A549 (cell line): ENCODE results near the gene OIP5. TPM values are rescaled to one million over a fixed set of nuclear protein-coding genes. Genes with fewer than 3 reads are reported as not detected.
"Not testable (repeated sequence)": the region's sequence is repeated elsewhere in the genome, so short reads cannot be mapped to it uniquely, and the experiment has no call there.

Experiments used
- ATAC-seq, 2 experiments: fragments of 200-7000 bp in 1 of 2; fragments of >200 bp in 1 of 2; cut with Nextera tagmentation in 1 of 2; cut with Tn5 transposase in 1 of 2; 3 replicates each; pipeline versions ENCODE4 v1.8.0 to v1.9.1; 2018 to 2020; ENCODE audit warnings: mild to moderate bottlenecking in 1 of 2, moderate library complexity in 1 of 2
- CTCF ChIA-PET: fragments of 300-600 bp; sonication (Branson Sonifier 250); formaldehyde crosslinking; extraction: SDS; loops from one replicate; lab custom pipeline; 2021; ENCODE audit warnings: antibody characterized with exemption, inconsistent platforms; lab: Yijun Ruan, JAX
- POLR2A ChIA-PET: fragments of 350-600 bp; formaldehyde crosslinking; extraction: SDS; loops from one replicate; lab custom pipeline; 2021; ENCODE audit warnings: antibody characterized with exemption, inconsistent platforms; lab: Yijun Ruan, JAX
- DNase-seq, 2 experiments: peaks; one replicate each; pipeline versions ENCODE4 v3.0.0 to v3.0.0-alpha.2; 2011 to 2016; ENCODE audit warnings: low read depth in 1 of 2, low spot score in 1 of 2
- FAIRE-seq: peaks from 2 replicates; lab custom pipeline; 2011; peaks lifted over from hg19 to GRCh38; lab: Jason Lieb, UNC
- H3K27ac ChIP-seq, 2 experiments: fragments of >200 bp; sonication (Bioruptor Twin); formaldehyde crosslinking; 3 replicates each; pipeline ENCODE4 v1.5.1; 2016 to 2017
- H3K4me1 ChIP-seq: fragments of >200 bp; sonication (Bioruptor Twin); formaldehyde crosslinking; 3 replicates; pipeline ENCODE4 v1.6.1; 2016
- H3K4me2 ChIP-seq: fragments of >200 bp; sonication (Bioruptor Twin); formaldehyde crosslinking; 3 replicates; pipeline ENCODE4 v1.6.1; 2016
- H3K4me3 ChIP-seq: fragments of >200 bp; sonication (Bioruptor Twin); formaldehyde crosslinking; 3 replicates; pipeline ENCODE4 v1.5.1; 2016
- H3K9me3 ChIP-seq: fragments of >200 bp; sonication (Bioruptor Twin); formaldehyde crosslinking; 3 replicates; pipeline ENCODE4 v1.6.1; 2016
- CBX2 ChIP-seq: fragments of 200-600 bp; sonication (generic); IDR thresholded peaks from 2 replicates; pipeline ENCODE4 v1.6.1; 2016; ENCODE audit warnings: low read depth, mild to moderate bottlenecking, borderline replicate concordance
- CBX8 ChIP-seq: fragments of 200-600 bp; sonication (generic); IDR thresholded peaks from 2 replicates; pipeline ENCODE4 v1.6.1; 2016
- ELK1 ChIP-seq: fragments of 150-350 bp; IDR thresholded peaks from 2 replicates; pipeline ENCODE4 v1.6.1; 2014; ENCODE audit warnings: low read depth, mild to moderate bottlenecking, low read length
- ESRRA ChIP-seq: fragments of 150-350 bp; IDR thresholded peaks from 2 replicates; pipeline ENCODE4 v1.6.1; 2014; ENCODE audit warnings: mild to moderate bottlenecking, low read length, borderline replicate concordance
- FOSB ChIP-seq: fragments of 250-450 bp; sonication (Bioruptor Pico); IDR thresholded peaks from 2 replicates; pipeline ENCODE4 v1.5.0; 2020; ENCODE audit warnings: mild to moderate bottlenecking, moderate library complexity
- FOXS1 ChIP-seq: fragments of 250-450 bp; sonication (Bioruptor Pico); IDR thresholded peaks from 2 replicates; pipeline ENCODE4 v1.5.0; 2020; ENCODE audit warnings: mild to moderate bottlenecking, moderate library complexity
- GATA3 ChIP-seq: IDR thresholded peaks from 2 replicates; pipeline ENCODE4 v1.6.1; 2012; ENCODE audit warnings: borderline replicate concordance
- JUN ChIP-seq, 2 experiments: fragments of >200 bp; sonication (Bioruptor Twin); formaldehyde crosslinking; IDR thresholded peaks; 2 replicates in 1 of 2; 3 replicates in 1 of 2; pipeline ENCODE4 v1.6.1; 2016 to 2017
- KDM5A ChIP-seq: fragments of 200-600 bp; sonication (generic); IDR thresholded peaks from 2 replicates; pipeline ENCODE4 v1.6.1; 2016; ENCODE audit warnings: antibody characterized with exemption, mild to moderate bottlenecking
- MAFK ChIP-seq: fragments of 450-650 bp; IDR thresholded peaks from 2 replicates; pipeline ENCODE4 v1.6.1; 2014; ENCODE audit not compliant: partially characterized antibody
- MAZ ChIP-seq: fragments of 150-350 bp; IDR thresholded peaks from 2 replicates; pipeline ENCODE4 v1.6.1; 2014; ENCODE audit warnings: antibody characterized with exemption, low read depth, low read length, borderline replicate concordance
- NFE2L2 ChIP-seq: fragments of 150-350 bp; conservative IDR thresholded peaks from 2 replicates; pipeline ENCODE4 v1.6.1; 2014; ENCODE audit warnings: low read length
- PBX3 ChIP-seq: IDR thresholded peaks from 2 replicates; pipeline ENCODE4 v1.6.1; 2012
- PHF8 ChIP-seq: fragments of 200-600 bp; sonication (generic); IDR thresholded peaks from 2 replicates; pipeline ENCODE4 v1.6.1; 2016; ENCODE audit warnings: low read depth, mild to moderate bottlenecking, antibody characterized with exemption, moderate library complexity, borderline replicate concordance
- SREBF2 ChIP-seq: fragments of 450-650 bp; IDR thresholded peaks from 2 replicates; pipeline ENCODE4 v1.6.1; 2014; ENCODE audit warnings: mild to moderate bottlenecking, moderate library complexity
- ZC3H11A ChIP-seq: fragments of 450-650 bp; IDR thresholded peaks from 2 replicates; pipeline ENCODE4 v1.6.1; 2014; ENCODE audit warnings: antibody characterized with exemption, mild to moderate bottlenecking
- WGBS: methylation state at CpG from one replicate; pipeline ENCODE4 v1.1.6; 2017; ENCODE audit errors: missing lambda C conversion rate; 5-methylcytosine and 5-hydroxymethylcytosine counted together
- polyA plus RNA-seq, 4 experiments: library from polyadenylated mRNA; depleted of rRNA in 3 of 4; stranded (reverse); fragments of >200 nt; fragmentation: RNase III in 1 of 4; extraction: RNeasy Plus Mini Kit Qiagen cat#74134 plus additional on column Dnase treatment in 1 of 4; gene quantifications; 2 replicates in 3 of 4; 3 replicates in 1 of 4; pipeline ENCODE4 v1.2.3, GENCODE V29; 2011 to 2017
- TF ChIP-seq, protein P1 (sequence below): fragments of >200 bp; sonication (Bioruptor Twin); formaldehyde crosslinking; IDR thresholded peaks from 3 replicates; pipeline ENCODE4 v1.5.1; 2016
- TF ChIP-seq, protein P2 (sequence below): fragments of >200 bp; sonication (Bioruptor Twin); formaldehyde crosslinking; IDR thresholded peaks from 3 replicates; pipeline ENCODE4 v1.6.1; 2016

OIP5 gene
- polyA plus RNA-seq, 2 of the 4 experiments (the other 2 are of a cell fraction) = 21.7 to 31.4 TPM

GRCh38 chr15:41304149-41304770, 28.1 kb downstream of the OIP5 start (continued):
- TF ChIP-seq PBX3 (no peak), NFE2L2 (no peak), CBX2 (no peak), ELK1 (no peak)
- TF ChIP-seq, protein P1, sequence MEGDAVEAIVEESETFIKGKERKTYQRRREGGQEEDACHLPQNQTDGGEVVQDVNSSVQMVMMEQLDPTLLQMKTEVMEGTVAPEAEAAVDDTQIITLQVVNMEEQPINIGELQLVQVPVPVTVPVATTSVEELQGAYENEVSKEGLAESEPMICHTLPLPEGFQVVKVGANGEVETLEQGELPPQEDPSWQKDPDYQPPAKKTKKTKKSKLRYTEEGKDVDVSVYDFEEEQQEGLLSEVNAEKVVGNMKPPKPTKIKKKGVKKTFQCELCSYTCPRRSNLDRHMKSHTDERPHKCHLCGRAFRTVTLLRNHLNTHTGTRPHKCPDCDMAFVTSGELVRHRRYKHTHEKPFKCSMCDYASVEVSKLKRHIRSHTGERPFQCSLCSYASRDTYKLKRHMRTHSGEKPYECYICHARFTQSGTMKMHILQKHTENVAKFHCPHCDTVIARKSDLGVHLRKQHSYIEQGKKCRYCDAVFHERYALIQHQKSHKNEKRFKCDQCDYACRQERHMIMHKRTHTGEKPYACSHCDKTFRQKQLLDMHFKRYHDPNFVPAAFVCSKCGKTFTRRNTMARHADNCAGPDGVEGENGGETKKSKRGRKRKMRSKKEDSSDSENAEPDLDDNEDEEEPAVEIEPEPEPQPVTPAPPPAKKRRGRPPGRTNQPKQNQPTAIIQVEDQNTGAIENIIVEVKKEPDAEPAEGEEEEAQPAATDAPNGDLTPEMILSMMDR = no peak

GRCh38 chr15:41301587-41301986, 30.8 kb downstream of the OIP5 start:
- Histone ChIP-seq H3K4me2 (no peak overlapping the region), H3K9me3 (no peaks in the 10 kb centered on the region), H3K4me1 (no peaks in the 10 kb centered on the region; the same call in 2 of the 3 replicates)
- 100% methylated on average over 1 of the region's 1 CpG for WGBS
- POLR2A ChIA-PET = no interaction called here
- TF ChIP-seq KDM5A (no peak), MAFK (no peak), JUN (IDR thresholded peaks at IDR 0.05) (no peak), FOSB (CRISPR knock-in tag) (no peak), SREBF2 (no peak), ZC3H11A (no peak), CBX8 (no peak), ESRRA (no peak), FOXS1 (CRISPR knock-in tag) (no peak)
- TF ChIP-seq, protein P2, sequence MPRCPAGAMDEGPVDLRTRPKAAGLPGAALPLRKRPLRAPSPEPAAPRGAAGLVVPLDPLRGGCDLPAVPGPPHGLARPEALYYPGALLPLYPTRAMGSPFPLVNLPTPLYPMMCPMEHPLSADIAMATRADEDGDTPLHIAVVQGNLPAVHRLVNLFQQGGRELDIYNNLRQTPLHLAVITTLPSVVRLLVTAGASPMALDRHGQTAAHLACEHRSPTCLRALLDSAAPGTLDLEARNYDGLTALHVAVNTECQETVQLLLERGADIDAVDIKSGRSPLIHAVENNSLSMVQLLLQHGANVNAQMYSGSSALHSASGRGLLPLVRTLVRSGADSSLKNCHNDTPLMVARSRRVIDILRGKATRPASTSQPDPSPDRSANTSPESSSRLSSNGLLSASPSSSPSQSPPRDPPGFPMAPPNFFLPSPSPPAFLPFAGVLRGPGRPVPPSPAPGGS = no peak
- TF ChIP-seq, all 56 proteins: peak for 0
- FAIRE-seq (no peak), DNase-seq (no peak), ATAC-seq (no peak)
- H3K4me3 ChIP-seq = no peak overlapping the region
- CTCF ChIA-PET = no interaction called here
- H3K27ac ChIP-seq = no peak overlapping the region

DNA sequence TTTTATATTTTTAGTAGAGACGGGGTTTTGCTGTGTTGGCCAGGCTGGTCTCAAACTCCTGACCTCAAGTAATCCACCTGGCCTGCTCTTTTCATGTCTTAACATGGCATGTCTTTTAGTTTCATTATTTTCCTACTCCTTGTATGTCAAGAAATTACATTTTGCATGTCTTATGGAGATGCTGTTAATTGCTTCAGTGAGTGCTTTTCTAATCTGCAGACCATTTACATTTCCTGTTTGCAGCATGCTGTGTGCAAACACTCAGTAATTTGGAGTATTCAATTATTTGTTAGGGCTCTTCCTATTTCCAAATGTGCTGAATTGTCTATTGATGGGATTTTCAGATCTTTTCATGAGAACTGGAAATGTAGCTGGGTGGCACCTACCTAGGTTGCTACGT, 31.3 kb downstream of the OIP5 start:
- DNase-seq, H3K9me3 ChIP-seq, CTCF ChIA-PET, H3K27ac ChIP-seq, ATAC-seq, FAIRE-seq, H3K4me1 ChIP-seq, H3K4me2 ChIP-seq, POLR2A ChIA-PET, H3K4me3 ChIP-seq: not testable (repeated sequence)
- WGBS = 97% methylated on average over 2 of the region's 2 CpGs

DNA sequence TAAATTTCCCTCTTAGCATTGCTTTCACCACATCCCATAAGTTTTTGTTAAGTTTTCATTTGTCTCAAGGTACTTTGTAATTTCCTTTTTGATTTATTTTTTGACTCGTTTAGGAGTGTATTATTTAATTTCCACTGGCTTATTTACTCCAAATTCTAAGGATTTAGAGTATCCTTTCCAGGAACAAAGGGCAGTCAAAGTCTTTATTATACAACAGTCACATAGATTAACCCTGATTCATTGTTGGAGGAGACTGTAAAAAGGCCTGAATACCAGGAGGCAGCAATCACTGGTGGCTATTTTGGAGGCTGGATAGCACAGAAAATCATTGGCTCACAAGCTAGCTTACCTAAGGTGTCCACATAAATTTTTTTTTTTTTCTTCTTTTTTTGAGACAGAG, 39.9 kb downstream of the OIP5 start:
- FAIRE-seq = no peak
- no peak for DNase-seq
- no peaks in the 10 kb centered on the region for H3K9me3 ChIP-seq
- H3K4me1 ChIP-seq = peaks cover 16% of the 10 kb centered on the region; the same call in 2 of the 3 replicates
- no peak for ATAC-seq
- TF ChIP-seq FOXS1 (CRISPR knock-in tag) (no peak), PHF8 (no peak), MAZ (no peak), GATA3 (no peak)
- CTCF ChIA-PET = no interaction called here
- no peak overlapping the region for H3K27ac ChIP-seq
- H3K4me2 ChIP-seq = no peak overlapping the region
- WGBS = 70% methylated on average over 1 of the region's 1 CpG
- POLR2A ChIA-PET = interaction anchor here (0.6 kb wide), 1 partner anchor 94 kb away, joined by 3 read pairs; no protein-coding TSS in a partner anchor
- H3K4me3 ChIP-seq = no peak overlapping the region
